ENCODE measurements around the gene LCNL1. TPM values are rescaled to one million over a fixed set of nuclear protein-coding genes. Genes with fewer than 3 reads are reported as not detected.
A peak's percentile ranks its signal among the peaks of the same experiment; 100 is the strongest.

Gene LCNL1
- total RNA-seq, 1 donor from 2014 or later, result not detected

DNA sequence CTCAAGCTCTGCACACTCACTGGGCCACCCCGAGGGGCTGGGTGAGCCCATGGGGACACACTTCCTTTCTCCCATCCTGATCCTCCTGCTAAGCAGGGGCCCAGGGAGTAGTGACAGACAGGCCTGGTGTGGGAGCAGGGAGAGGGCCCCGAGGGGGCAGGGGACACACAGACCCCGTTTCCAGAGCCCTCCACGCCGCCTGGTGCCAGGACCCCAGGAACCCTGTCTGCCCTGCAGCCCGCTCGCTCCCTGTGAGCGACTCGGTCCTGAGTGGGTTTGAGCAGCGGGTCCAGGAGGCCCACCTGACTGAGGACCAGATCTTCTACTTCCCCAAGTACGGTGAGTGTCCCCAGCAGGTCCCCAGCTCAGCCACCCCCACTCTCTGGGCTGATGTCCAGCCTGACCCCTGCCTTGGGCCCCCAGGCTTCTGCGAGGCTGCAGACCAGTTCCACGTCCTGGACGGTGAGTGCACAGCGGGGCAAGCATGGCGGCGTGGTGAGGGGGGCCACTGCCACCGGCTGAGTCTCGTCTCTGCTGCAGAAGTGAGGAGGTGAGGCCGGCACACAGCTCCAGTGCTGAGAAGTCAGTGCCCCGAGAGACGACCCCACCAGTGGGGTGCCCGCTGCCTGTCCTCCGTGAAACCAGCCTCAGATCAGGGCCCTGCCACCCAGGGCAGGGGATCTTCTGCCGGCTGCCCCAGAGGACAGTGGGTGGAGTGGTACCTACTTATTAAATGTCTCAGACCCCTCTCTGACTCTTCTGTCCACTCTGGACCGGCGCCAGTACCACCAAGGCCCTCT is 36.4 kb upstream of the LCNL1 start:
- no peak overlapping the region for H3K4me3 ChIP-seq (ENCODE audit: low read depth, low read length)
- H3K36me3 ChIP-seq (ENCODE audit: control insufficient read depth, insufficient read depth, low read length), result peaks cover 1% of the 10 kb centered on the region
- H3K27me3 ChIP-seq (ENCODE audit: control insufficient read depth, insufficient read depth, low read length), result no peaks in the 10 kb centered on the region
- no peak for DNase-seq (ENCODE audit: low read depth)
- TF ChIP-seq CTCF (IDR thresholded peaks at IDR 0.05; ENCODE audit: insufficient read depth, low read length, poor library complexity, severe bottlenecking), result no peak

DNA sequence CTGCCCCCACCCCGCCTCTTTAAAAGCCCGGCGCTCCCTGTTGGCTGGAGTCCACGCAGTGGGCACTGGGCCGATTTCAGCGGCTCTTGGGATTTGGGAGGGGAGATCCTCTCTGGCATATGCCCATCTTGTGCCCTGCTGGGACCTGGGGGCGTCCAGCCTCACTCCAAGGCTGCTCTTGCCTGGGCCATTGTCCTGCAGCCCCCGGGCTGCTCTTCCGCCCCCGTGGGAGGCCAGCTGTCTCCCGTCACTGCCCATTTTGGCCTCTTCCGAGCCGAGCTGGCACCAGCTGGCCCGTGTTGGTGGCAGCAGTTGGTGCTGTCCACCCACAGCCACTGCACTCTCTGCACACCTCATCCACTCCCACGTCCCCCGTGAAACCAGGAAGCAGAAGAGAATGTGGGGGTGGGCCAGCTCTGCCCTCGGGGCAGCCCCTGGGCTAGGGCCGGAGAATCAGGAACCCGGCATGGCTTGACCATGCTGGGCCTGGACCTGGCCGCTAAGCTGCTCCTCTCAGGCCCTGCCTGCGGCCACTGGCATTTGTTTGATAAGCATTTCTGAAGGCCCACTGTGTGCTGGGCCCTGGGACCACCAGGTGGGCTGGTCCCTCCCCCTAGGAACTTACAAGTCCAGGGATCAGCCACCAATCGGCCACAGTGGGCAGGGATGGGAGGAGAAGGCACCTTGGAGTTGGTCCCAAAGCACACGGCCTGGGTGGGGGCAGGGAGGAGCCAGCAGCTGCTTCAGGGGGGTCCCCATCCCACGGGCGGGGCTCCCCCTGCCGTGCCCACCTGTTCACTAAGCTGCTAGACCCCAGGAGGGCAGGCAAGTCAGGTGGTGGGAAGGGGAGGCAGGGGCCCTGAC is 35.5 kb upstream of the LCNL1 start:
- H3K4me3 ChIP-seq (ENCODE audit: low read depth, low read length), result no peak overlapping the region
- no peak for DNase-seq (ENCODE audit: low read depth)
- no peaks in the 10 kb centered on the region for H3K27me3 ChIP-seq (ENCODE audit: control insufficient read depth, insufficient read depth, low read length)
- H3K36me3 ChIP-seq (ENCODE audit: control insufficient read depth, insufficient read depth, low read length), result no peaks in the 10 kb centered on the region
- no peak for TF ChIP-seq CTCF (IDR thresholded peaks at IDR 0.05; ENCODE audit: insufficient read depth, low read length, poor library complexity, severe bottlenecking)

DNA sequence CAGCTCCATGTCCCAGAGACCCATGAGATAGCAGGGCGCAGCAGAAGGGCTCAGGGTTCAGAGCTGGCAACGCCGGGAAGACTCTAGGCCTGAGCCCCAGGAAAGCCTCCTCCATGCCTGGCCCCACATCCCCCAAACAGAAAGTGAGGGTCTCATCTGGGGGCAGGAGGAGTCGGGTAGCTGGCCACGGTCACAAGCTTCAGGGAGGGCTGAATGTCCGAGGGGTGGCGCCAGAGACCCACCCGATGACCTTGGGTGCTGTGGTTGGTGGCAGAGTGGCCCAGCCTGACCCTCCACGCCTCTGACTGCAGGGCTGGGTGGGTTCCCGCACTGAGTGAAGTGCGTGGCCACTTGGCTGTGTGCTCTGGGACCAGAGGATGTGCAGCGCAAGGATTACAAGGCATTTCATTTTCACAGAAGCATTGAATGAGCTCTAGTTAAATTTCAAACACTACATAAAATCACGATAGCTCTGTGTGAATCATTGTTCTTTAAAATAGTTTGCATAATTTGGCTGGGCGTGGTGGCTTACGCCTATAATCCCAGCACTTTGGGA is 34.8 kb upstream of the LCNL1 start:
- Histone ChIP-seq H3K4me3 (ENCODE audit: low read depth, low read length) (no peak overlapping the region), H3K27me3 (ENCODE audit: control insufficient read depth, insufficient read depth, low read length) (no peaks in the 10 kb centered on the region), H3K36me3 (ENCODE audit: control insufficient read depth, insufficient read depth, low read length) (no peaks in the 10 kb centered on the region)
- DNase-seq (ENCODE audit: low read depth), result no peak
- peak; percentile 61 for TF ChIP-seq CTCF (IDR thresholded peaks at IDR 0.05; ENCODE audit: insufficient read depth, low read length, poor library complexity, severe bottlenecking)

DNA sequence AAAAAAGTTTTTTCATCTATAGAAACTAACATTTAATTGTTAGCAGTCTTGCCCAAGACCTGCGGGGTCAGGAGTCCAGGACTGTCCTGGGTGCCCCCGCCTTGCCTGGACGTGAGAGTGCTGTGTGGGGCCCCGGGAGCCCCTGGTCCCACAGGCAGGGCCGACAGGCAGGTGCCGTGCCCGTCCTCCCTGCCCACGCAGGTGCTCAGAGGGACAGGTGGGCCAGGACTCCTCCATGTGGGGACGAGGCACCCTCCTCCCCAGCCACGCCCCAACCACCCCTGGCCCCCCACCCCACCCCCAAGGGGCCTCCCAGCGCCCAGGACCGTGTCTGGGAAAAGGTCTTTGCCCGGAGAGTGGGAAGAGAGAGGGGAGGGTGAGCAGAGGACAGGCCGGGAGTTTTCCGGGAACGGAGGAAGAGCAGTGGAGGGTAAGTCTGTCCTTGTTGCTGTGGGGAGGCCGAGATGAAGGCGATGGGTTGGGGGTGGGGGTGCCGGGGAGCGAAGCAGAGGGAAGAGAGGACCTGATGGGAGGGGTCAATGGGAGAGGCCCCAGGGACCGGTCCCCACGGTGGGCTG is 33.5 kb upstream of the LCNL1 start:
- Histone ChIP-seq H3K27me3 (ENCODE audit: control insufficient read depth, insufficient read depth, low read length) (no peaks in the 10 kb centered on the region), H3K4me3 (ENCODE audit: low read depth, low read length) (peak overlapping the region; percentile 63), H3K36me3 (ENCODE audit: control insufficient read depth, insufficient read depth, low read length) (no peaks in the 10 kb centered on the region)
- no peak for DNase-seq (ENCODE audit: low read depth)
- no peak for TF ChIP-seq CTCF (IDR thresholded peaks at IDR 0.05; ENCODE audit: insufficient read depth, low read length, poor library complexity, severe bottlenecking)

DNA sequence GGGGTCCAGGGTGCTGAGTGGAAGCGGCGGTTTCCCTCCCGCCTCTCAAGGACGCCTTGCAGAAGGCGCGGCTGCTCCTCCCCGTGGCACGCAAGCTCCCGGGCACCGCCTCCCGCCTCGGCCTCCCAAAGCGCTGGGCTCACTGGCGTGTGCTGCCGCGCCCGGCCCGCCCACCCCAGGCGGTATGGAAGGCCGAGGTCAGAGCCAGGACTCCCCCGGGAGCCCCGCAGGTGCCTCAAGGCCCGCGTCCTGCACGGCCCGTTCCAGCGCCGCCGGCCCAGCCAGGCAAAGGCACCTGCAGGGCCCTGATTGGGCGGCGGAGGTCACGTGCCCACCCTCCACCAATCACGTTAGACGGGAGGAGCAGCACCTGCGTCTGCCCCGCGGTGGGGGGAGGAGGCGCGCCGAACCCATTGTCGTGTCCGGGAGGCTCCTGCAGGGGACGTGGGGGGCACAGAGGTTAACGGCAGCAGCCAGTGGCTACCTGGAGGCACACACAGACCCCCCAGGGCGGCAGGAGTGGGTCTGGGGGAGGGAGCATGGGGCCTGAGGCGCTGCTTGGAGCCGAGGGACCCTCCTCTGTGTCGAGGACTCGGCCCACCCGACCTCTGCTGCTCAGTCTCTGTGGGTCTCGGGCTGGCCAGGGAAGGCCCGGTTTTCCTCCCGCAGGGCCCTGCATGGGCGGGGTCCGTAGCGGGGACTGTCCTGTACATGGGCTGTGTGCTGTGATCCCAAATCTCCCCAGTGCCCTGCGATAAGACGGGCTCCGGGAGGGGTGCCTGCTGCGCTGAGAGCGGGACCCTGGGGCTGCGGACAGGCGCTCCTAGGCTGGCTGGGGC is 32.8 kb upstream of the LCNL1 start:
- peak overlapping the region; percentile 63 for H3K4me3 ChIP-seq (ENCODE audit: low read depth, low read length)
- no peaks in the 10 kb centered on the region for H3K36me3 ChIP-seq (ENCODE audit: control insufficient read depth, insufficient read depth, low read length)
- no peaks in the 10 kb centered on the region for H3K27me3 ChIP-seq (ENCODE audit: control insufficient read depth, insufficient read depth, low read length)
- peak; percentile 61 for DNase-seq (ENCODE audit: low read depth)
- TF ChIP-seq CTCF (IDR thresholded peaks at IDR 0.05; ENCODE audit: insufficient read depth, low read length, poor library complexity, severe bottlenecking), result peak; percentile 28

Measured in kidney epithelial cell (primary cell).